ENCODE data around the gene MED12L.
A peak's percentile ranks its signal among the peaks of the same experiment; 100 is the strongest.

DNA sequence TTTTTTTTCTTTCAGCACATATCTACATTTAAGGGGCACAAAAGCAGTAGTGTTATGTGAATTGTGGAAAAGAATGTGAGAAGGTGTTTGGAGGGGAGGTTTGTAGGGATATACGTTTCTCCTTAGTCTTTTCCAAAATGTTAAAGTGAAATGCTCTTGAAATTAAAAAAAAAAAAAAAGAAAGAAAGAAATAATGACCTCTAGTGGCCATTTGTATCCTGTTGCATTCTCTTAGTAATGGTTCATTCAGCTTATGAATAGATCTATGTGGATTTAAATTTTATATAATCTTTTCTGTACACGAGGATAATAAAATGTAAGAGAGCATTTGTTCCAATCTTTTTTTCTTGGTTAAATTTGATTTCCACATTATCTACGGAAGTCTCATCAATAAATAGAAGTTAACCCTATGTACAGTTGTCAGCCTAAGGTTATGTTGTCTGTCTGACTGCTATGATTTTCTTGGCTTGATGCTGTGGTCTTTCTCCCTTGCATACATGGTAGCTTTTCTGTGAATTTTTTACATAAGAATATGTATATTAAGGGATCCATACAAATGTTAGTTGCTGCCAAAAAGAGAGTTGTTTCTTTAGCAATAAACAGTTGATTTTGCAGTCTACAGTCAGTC is 242.2 kb downstream of the MED12L start:
- TF ChIP-seq TAF1 (IDR thresholded peaks at IDR 0.05; ENCODE audit: low read depth): no peak
- TF ChIP-seq, protein P1, sequence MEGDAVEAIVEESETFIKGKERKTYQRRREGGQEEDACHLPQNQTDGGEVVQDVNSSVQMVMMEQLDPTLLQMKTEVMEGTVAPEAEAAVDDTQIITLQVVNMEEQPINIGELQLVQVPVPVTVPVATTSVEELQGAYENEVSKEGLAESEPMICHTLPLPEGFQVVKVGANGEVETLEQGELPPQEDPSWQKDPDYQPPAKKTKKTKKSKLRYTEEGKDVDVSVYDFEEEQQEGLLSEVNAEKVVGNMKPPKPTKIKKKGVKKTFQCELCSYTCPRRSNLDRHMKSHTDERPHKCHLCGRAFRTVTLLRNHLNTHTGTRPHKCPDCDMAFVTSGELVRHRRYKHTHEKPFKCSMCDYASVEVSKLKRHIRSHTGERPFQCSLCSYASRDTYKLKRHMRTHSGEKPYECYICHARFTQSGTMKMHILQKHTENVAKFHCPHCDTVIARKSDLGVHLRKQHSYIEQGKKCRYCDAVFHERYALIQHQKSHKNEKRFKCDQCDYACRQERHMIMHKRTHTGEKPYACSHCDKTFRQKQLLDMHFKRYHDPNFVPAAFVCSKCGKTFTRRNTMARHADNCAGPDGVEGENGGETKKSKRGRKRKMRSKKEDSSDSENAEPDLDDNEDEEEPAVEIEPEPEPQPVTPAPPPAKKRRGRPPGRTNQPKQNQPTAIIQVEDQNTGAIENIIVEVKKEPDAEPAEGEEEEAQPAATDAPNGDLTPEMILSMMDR (IDR thresholded peaks at IDR 0.05; ENCODE audit: poor library complexity, severe bottlenecking): peak; percentile 53
- no peak for TF ChIP-seq EZH2 (IDR thresholded peaks at IDR 0.05; ENCODE audit: borderline replicate concordance, insufficient read depth, low read length, poor library complexity, severe bottlenecking)
- TF ChIP-seq POLR2AphosphoS5 (IDR thresholded peaks at IDR 0.05): no peak
- no peak for TF ChIP-seq SMC3 (conservative IDR thresholded peaks at IDR 0.05; ENCODE audit: poor library complexity)
- TF ChIP-seq EP300 (conservative IDR thresholded peaks at IDR 0.05; ENCODE audit: poor library complexity, severe bottlenecking): no peak
